Gastrocnemius medialis (tissue), 4 donors: ENCODE results near the gene SH3BGRL2. TPM values are rescaled to one million over a fixed set of nuclear protein-coding genes. Genes with fewer than 3 reads are reported as not detected.

Experiments used
- ATAC-seq, 2 donors: fragments of 150-250 bp; one replicate each; pipeline ENCODE4 v1.9.1; 2016
- DNase-seq, 2 donors: peaks; one replicate each; pipeline ENCODE4 v3.0.0-alpha.2; 2019
- H3K27ac ChIP-seq, 4 donors: fragments of 200-600 bp; sonication (generic); 1 replicate in 1 of 4; 2 replicates in 3 of 4; pipeline ENCODE4 v1.5.1; 2016 to 2018; ENCODE audit warnings: mild to moderate bottlenecking in 2 of 4, moderate library complexity in 1 of 4
- H3K27me3 ChIP-seq, 3 donors: fragments of 200-600 bp; sonication (generic) in 2 of 3; 1 replicate in 1 of 3; 2 replicates in 2 of 3; pipeline versions ENCODE4 v1.5.1 to v1.6.0; 2016 to 2019; ENCODE audit warnings: mild to moderate bottlenecking in 1 of 3, moderate library complexity in 1 of 3
- H3K36me3 ChIP-seq, 2 donors: fragments of 200-600 bp; sonication (generic) in 1 of 2; one replicate each; pipeline ENCODE4 v1.5.1; 2017 to 2018
- H3K4me1 ChIP-seq, 2 donors: fragments of 200-600 bp; sonication (generic) in 1 of 2; one replicate each; pipeline ENCODE4 v1.5.1; 2016 to 2017; ENCODE audit warnings: mild to moderate bottlenecking in 2 of 2
- H3K4me3 ChIP-seq, 4 donors: fragments of 200-600 bp; sonication (generic) in 3 of 4; 1 replicate in 1 of 4; 2 replicates in 3 of 4; pipeline ENCODE4 v1.5.1; 2016 to 2019; ENCODE audit warnings: mild to moderate bottlenecking in 2 of 4
- H3K9me3 ChIP-seq, 3 donors: fragments of 200-600 bp; sonication (generic) in 2 of 3; 1 replicate in 1 of 3; 2 replicates in 2 of 3; pipeline ENCODE4 v1.5.1; 2016 to 2019
- CTCF ChIP-seq, 5 experiments: fragments of 450-650 bp in 3 of 5; fragments of 200-600 bp in 2 of 5; sonication (generic) in 2 of 5; IDR thresholded peaks in 4 of 5; conservative IDR thresholded peaks in 1 of 5; 1 replicate in 4 of 5; 2 replicates in 1 of 5; pipeline ENCODE4 v1.5.1; 2016 to 2019; ENCODE audit warnings: antibody characterized with exemption in 5 of 5, mild to moderate bottlenecking in 3 of 5, moderate library complexity in 3 of 5
- POLR2A ChIP-seq, 2 donors: fragments of 450-650 bp; IDR thresholded peaks; one replicate each; pipeline ENCODE4 v1.6.1; 2017; ENCODE audit warnings: antibody characterized with exemption in 2 of 2, mild to moderate bottlenecking in 2 of 2, moderate library complexity in 2 of 2
- in situ Hi-C, 4 donors: fragments of 200-750 bp; cut with MboI; loops; one replicate each; pipeline versions ENCODE4 v1.15.0 to v1.8.0; 2017; ENCODE audit warnings: low sequenced_read_pairs in 4 of 4
- intact Hi-C: fragments of 100-400 bp; cut with DNase I; formaldehyde crosslinking; loops from one replicate; pipeline ENCODE4 v1.15.1; 2023; ENCODE audit warnings: low total_unique reads
- total RNA-seq, 4 donors: library from RNA; depleted of rRNA; stranded (reverse); fragments of >200 nt; gene quantifications; one replicate each; pipeline versions ENCODE4 v1.1.0 to v1.2.3, GENCODE V29; 2016

The SH3BGRL2 gene
- total RNA-seq, 4 donors from 2014 or later: 8.0 to 15.7 (median 9.1) TPM

DNA sequence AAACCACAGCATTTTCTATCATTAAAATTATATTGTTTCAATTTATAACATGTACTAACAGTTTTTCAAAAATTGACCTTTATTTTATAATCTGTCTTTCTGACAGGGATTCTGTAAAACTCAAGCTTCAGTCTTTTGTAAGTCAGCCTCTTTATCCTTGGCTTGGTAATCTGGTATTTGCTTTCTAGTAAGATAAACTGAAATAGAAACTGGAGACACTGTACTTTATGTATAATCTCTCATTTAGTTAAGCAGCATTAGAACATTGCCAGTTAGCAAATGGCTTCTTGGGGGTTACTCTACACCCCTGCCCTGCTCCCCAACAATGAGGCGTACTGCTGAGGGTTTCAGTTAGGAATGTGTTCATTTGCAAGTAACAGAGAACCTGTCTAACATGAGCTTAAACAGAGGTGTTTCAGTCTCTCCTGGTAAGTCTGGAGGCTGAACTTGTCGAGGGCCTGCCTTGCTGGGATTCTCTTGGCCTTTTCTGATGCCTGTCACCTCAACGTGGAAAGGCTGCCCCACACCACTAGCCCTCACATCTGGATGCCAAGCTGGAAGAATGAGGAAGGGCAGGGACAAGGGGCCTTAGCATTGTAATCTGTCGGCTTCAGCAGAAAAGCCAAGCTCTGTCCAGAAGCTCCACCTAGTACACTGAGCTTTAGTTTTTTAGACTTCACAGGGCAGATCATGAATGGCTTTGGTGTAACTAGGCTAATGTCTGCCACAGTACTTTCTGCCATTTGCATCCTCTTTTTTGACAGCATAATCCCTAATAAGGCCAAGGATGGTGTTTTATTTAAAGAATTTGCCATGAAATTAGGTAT, 34.8 kb downstream of the SH3BGRL2 start:
- TF ChIP-seq POLR2A (IDR thresholded peaks at IDR 0.05): no peak
- TF ChIP-seq CTCF (IDR thresholded peaks at IDR 0.05 in 4 of 5, conservative IDR thresholded peaks at IDR 0.05 in 1 of 5): no peak
- intact Hi-C loops (no loop called here), in situ Hi-C loops (no loop called here)
- Histone ChIP-seq H3K27ac (peak overlapping the region in 1 of 4 donors; percentile 4), H3K4me3 (no peak overlapping the region), H3K9me3 (no peaks in the 10 kb centered on the region), H3K36me3 (no peaks in the 10 kb centered on the region), H3K27me3 (no peaks in the 10 kb centered on the region), H3K4me1 (peaks cover 0 to 9% of the 10 kb centered on the region in 2 donors)
- DNase-seq (no peak), ATAC-seq (no peak)

DNA sequence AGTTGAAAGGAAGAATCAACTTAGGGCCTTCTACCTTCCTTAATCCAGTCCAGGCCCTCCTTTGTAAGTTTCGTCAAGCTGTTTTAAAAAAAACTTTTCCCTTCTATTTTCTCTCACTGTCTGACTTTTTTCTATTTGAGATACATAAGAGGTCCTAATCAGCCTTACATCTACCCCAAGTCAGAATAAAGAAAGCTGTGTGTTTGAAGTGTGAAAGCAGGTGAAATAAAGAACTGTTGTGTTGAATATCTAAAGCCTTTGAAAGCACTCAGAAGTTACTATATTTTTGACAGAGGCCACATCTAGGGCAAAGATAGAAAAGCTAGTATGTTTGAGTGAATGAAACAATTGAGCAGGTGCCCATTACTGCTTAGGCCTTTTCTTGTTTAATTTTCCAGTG, 35.5 kb downstream of the SH3BGRL2 start:
- Histone ChIP-seq H3K27ac (no peak overlapping the region), H3K4me1 (peaks cover 0 to 13% of the 10 kb centered on the region in 2 donors)

GRCh38 chr6:79668381-79668780, 37.3 kb downstream of the SH3BGRL2 start:
- no peak for ATAC-seq
- Histone ChIP-seq H3K36me3 (no peaks in the 10 kb centered on the region), H3K4me1 (peaks cover 0 to 13% of the 10 kb centered on the region in 2 donors), H3K27me3 (no peaks in the 10 kb centered on the region), H3K9me3 (no peaks in the 10 kb centered on the region), H3K27ac (peak overlapping the region in 1 of 4 donors; percentile 2), H3K4me3 (no peak overlapping the region)
- intact Hi-C loops (no loop called here), in situ Hi-C loops (no loop called here)
- TF ChIP-seq POLR2A (IDR thresholded peaks at IDR 0.05) (no peak), CTCF (IDR thresholded peaks at IDR 0.05 in 4 of 5, conservative IDR thresholded peaks at IDR 0.05 in 1 of 5) (no peak)
- no peak for DNase-seq

More for the DNA sequence above, 35.5 kb downstream of the SH3BGRL2 start:
- DNase-seq: no peak
- intact Hi-C loops: no loop called here
- H3K27me3 ChIP-seq: no peaks in the 10 kb centered on the region
- ATAC-seq: no peak
- H3K4me3 ChIP-seq: no peak overlapping the region
- no peaks in the 10 kb centered on the region for H3K36me3 ChIP-seq
- no peaks in the 10 kb centered on the region for H3K9me3 ChIP-seq
- TF ChIP-seq CTCF (IDR thresholded peaks at IDR 0.05 in 4 of 5, conservative IDR thresholded peaks at IDR 0.05 in 1 of 5) (no peak), POLR2A (IDR thresholded peaks at IDR 0.05) (no peak)
- in situ Hi-C loops: no loop called here

GRCh38 chr6:79669766-79670165, 38.6 kb downstream of the SH3BGRL2 start:
- Histone ChIP-seq H3K27ac (peak overlapping the region in 2 of 4 donors; percentile 18 to 42), H3K36me3 (no peaks in the 10 kb centered on the region), H3K27me3 (no peaks in the 10 kb centered on the region), H3K4me3 (no peak overlapping the region), H3K4me1 (peaks cover 0 to 13% of the 10 kb centered on the region in 2 donors), H3K9me3 (no peaks in the 10 kb centered on the region)
- DNase-seq (no peak), ATAC-seq (no peak)
- in situ Hi-C loops: no loop called here
- TF ChIP-seq CTCF (IDR thresholded peaks at IDR 0.05 in 4 of 5, conservative IDR thresholded peaks at IDR 0.05 in 1 of 5): no peak
- no peak for TF ChIP-seq POLR2A (IDR thresholded peaks at IDR 0.05)
- intact Hi-C loops: no loop called here
